ENCODE results near the gene CANT1.
A peak's percentile ranks its signal among the peaks of the same experiment; 100 is the strongest.

The CANT1 gene

DNA sequence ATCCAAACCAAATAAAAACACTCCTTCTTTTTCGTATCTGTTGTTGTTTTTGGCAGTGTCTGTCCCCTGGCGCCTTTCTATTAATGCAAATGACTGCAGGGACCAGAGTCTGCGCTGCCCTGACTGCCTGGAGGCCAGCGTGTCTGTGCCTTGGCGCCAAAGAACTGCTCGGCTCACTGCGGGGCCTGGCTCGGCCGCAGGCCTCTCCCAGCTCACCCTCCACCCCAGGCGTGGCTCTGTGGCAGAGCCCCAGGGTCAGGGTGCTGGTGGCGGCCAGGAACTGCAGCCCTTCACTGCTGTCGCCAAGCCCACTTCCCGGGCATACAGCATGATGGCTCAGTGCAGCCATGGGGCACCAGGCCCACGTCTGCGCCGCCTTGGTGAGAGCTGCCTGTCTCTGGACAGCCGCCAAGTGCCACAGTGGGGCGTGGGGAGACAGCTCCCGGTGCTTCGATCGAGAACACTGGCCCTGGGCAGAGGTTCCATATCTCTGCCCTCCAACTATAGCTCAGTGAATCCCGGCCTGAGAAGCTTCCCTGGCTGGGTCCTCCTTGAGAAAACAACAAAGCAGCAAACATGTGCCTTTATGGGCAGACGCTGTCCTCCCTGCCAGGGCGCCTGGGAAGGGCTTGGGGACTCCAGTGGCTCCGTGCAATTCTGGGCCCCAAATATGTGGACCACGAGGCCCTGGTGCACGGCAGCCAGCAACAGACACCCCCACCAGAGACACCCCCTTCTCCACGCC is 11.1 kb downstream of the CANT1 start:
- no peak overlapping the region for H3K4me3 Mint-ChIP-seq
- no peak for DNase-seq
- no peak for ATAC-seq
- H3K9me3 Mint-ChIP-seq, result no peaks in the 10 kb centered on the region
- H3K4me1 Mint-ChIP-seq, result peaks cover 24% of the 10 kb centered on the region
- H3K27ac Mint-ChIP-seq, result no peak overlapping the region
- no peaks in the 10 kb centered on the region for H3K27me3 Mint-ChIP-seq

GRCh38 chr17:78997881-78998280 is 11.7 kb downstream of the CANT1 start:
- Mint-ChIP-seq H3K27me3 (no peaks in the 10 kb centered on the region), H3K4me3 (no peak overlapping the region), H3K4me1 (peaks cover 28% of the 10 kb centered on the region), H3K9me3 (no peaks in the 10 kb centered on the region), H3K27ac (no peak overlapping the region)
- ATAC-seq (no peak), DNase-seq (no peak)

- H3K4me3 Mint-ChIP-seq, result no peak overlapping the region
- DNase-seq (no peak), ATAC-seq (no peak)
- no peaks in the 10 kb centered on the region for H3K9me3 Mint-ChIP-seq
- no peaks in the 10 kb centered on the region for H3K27me3 Mint-ChIP-seq
- H3K4me1 Mint-ChIP-seq, result peaks cover 29% of the 10 kb centered on the region
- no peak overlapping the region for H3K27ac Mint-ChIP-seq
Measured at GRCh38 chr17:78997231-78997741, 12.3 kb downstream of the CANT1 start.

GRCh38 chr17:78996781-78997201 is 12.8 kb downstream of the CANT1 start:
- Mint-ChIP-seq H3K9me3 (no peaks in the 10 kb centered on the region), H3K27me3 (no peaks in the 10 kb centered on the region), H3K4me3 (no peak overlapping the region), H3K4me1 (peaks cover 25% of the 10 kb centered on the region), H3K27ac (no peak overlapping the region)
- DNase-seq (no peak), ATAC-seq (no peak)

GRCh38 chr17:78995761-78996451 is 13.7 kb downstream of the CANT1 start:
- no peak for ATAC-seq
- H3K4me3 Mint-ChIP-seq, result no peak overlapping the region
- peak overlapping the region in 1 of 2 donors; percentile 19 for H3K27ac Mint-ChIP-seq
- no peaks in the 10 kb centered on the region for H3K9me3 Mint-ChIP-seq
- H3K27me3 Mint-ChIP-seq, result no peaks in the 10 kb centered on the region
- peaks cover 16% of the 10 kb centered on the region for H3K4me1 Mint-ChIP-seq
- no peak for DNase-seq

DNA sequence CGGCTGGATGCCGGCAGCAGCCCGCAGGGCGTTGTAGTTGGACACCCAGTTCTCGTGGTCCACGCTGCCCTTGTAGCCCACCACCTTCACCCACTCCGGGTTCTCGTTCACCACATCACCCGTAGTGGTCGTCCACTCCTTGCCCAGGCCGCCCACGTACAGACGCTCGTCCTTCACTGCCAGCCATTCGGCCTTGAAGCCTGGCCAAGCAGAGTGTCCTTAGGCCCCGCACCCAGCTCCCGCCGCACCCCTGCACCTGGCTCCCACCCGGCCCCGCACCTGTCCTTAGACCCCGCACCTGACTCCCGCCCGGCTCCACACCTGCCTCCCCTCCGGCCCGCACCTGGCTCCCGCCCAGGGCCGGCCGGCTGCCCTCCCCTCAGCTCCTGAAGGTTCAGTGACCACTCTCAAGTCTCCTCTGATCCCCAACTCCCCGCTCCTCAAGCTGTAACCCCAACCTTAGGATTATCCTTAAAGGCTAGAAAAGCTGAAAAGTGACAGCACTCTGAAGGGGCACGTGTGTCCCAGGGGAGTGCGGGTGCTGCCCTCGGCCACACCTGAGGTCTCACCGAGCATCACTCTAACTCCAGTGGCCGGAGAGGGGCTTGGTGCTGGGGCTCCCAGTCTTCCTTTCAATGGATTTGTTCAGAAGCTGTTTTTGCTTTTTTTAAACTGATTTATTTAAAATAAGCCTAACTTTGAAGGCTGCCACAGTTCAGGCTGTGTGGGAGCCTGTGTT is 14.4 kb downstream of the CANT1 start:
- no peak overlapping the region for H3K4me3 Mint-ChIP-seq
- H3K27me3 Mint-ChIP-seq, result no peaks in the 10 kb centered on the region
- no peak overlapping the region for H3K27ac Mint-ChIP-seq
- DNase-seq (no peak), ATAC-seq (peak; percentile 39)
- peaks cover 14% of the 10 kb centered on the region for H3K4me1 Mint-ChIP-seq
- no peaks in the 10 kb centered on the region for H3K9me3 Mint-ChIP-seq

DNA sequence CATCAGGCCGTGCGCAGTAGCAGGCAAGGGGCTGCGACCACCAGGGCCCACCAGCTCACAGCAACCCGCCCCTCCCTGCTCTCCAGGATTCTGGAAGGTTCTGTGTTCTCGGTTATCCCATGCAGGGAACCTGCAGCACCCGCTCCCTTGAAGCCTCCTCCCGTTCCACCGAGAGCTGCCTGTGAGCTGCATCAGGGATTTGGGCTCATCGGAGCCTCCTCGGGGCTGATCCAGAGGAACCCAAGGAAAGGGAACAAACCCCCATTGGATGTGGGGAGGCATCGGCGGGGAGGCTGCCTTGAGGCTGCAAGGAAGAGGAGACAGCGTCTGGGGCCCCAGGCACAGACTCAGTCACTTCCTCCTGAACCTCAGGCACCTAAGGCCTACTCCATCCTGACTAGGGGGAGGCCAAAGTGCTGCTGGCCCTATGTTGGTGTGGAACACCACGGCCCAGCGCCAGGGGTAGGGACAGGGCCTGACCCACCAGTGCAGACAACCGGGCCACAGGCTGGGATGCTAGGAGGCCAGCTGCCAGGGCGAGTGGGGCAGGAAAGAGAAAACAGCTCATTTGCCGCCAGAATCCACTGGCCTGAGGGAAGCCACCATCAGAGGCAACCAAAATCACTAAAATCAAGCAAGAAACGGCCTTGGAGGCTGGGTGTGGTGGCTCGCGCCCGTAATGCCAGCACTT is 15.4 kb downstream of the CANT1 start:
- DNase-seq (no peak), ATAC-seq (no peak)
- no peaks in the 10 kb centered on the region for H3K27me3 Mint-ChIP-seq
- peaks cover 14% of the 10 kb centered on the region for H3K4me1 Mint-ChIP-seq
- no peak overlapping the region for H3K4me3 Mint-ChIP-seq
- H3K27ac Mint-ChIP-seq, result no peak overlapping the region
- no peaks in the 10 kb centered on the region for H3K9me3 Mint-ChIP-seq

GRCh38 chr17:78993241-78993956 is 16.2 kb downstream of the CANT1 start:
- peak overlapping the region in 1 of 2 donors; percentile 34 for H3K27ac Mint-ChIP-seq
- ATAC-seq (peak; percentile 74), DNase-seq (peak; percentile 46 to 50)

DNA sequence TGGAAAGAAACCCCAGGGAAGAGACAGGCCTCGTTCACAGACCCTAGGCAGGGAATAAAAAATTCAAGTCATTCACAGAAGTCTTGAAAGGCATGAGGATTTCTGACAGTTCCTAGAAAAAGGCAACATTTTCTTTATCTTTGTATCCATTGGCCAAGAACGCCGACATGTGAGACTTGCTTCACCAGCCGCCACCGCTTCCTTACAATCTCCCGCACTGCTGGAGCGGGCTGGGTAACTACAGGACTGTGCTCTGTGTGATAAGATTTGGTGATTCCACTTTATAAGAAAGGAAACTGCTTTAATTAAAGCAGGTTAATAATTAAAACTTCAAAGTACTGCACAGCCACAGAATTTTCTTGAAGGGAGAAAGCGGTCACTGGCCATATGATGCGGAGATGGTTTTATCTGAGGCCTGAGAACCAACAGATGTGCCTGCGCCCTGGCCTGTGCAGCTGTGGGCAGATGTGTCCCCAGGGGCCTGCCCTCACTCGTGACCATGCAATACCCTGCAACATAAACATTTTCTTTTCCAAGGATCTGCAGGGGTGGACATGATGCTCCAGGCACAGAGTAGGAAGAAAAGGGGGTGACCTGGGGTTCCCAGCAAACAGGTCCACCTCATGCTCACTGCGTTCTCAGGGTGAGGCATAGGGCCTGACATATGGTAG is 16.9 kb downstream of the CANT1 start:
- Mint-ChIP-seq H3K27me3 (no peaks in the 10 kb centered on the region), H3K9me3 (no peaks in the 10 kb centered on the region), H3K4me1 (peaks cover 15% of the 10 kb centered on the region), H3K27ac (no peak overlapping the region), H3K4me3 (no peak overlapping the region)
- no peak for DNase-seq
- no peak for ATAC-seq

More at GRCh38 chr17:78993241-78993956, 16.2 kb downstream of the CANT1 start:
- Mint-ChIP-seq H3K9me3 (no peaks in the 10 kb centered on the region), H3K27me3 (no peaks in the 10 kb centered on the region), H3K4me3 (no peak overlapping the region), H3K4me1 (peaks cover 14% of the 10 kb centered on the region)

- DNase-seq, result no peak
- no peak for ATAC-seq
- Mint-ChIP-seq H3K27me3 (no peaks in the 10 kb centered on the region), H3K9me3 (no peaks in the 10 kb centered on the region), H3K27ac (peak overlapping the region in 1 of 2 donors; percentile 34), H3K4me3 (no peak overlapping the region), H3K4me1 (peaks cover 22% of the 10 kb centered on the region)
Measured at GRCh38 chr17:78991906-78992532, 17.5 kb downstream of the CANT1 start.

- no peak overlapping the region for H3K27ac Mint-ChIP-seq
- no peaks in the 10 kb centered on the region for H3K27me3 Mint-ChIP-seq
Measured at GRCh38 chr17:78991017-78991738, 18.4 kb downstream of the CANT1 start.

GRCh38 chr17:78990349-78991016 is 19.1 kb downstream of the CANT1 start:
- ATAC-seq, result no peak
- DNase-seq, result no peak
- peaks cover 35% of the 10 kb centered on the region for H3K4me1 Mint-ChIP-seq
- H3K4me3 Mint-ChIP-seq, result no peak overlapping the region
- H3K9me3 Mint-ChIP-seq, result no peaks in the 10 kb centered on the region
- no peaks in the 10 kb centered on the region for H3K27me3 Mint-ChIP-seq
- peak overlapping the region in 1 of 2 donors; percentile 95 for H3K27ac Mint-ChIP-seq

More at GRCh38 chr17:78991017-78991738, 18.4 kb downstream of the CANT1 start:
- ATAC-seq, result no peak
- Mint-ChIP-seq H3K4me3 (no peak overlapping the region), H3K4me1 (peaks cover 30% of the 10 kb centered on the region), H3K9me3 (no peaks in the 10 kb centered on the region)
- DNase-seq, result no peak

GRCh38 chr17:78988152-78988551 is 21.4 kb downstream of the CANT1 start:
- ATAC-seq, result no peak
- H3K27ac Mint-ChIP-seq, result no peak overlapping the region

More at GRCh38 chr17:78988152-78988551, 21.4 kb downstream of the CANT1 start:
- H3K9me3 Mint-ChIP-seq, result no peaks in the 10 kb centered on the region
- peaks cover 26% of the 10 kb centered on the region for H3K4me1 Mint-ChIP-seq
- H3K4me3 Mint-ChIP-seq, result no peak overlapping the region
- no peaks in the 10 kb centered on the region for H3K27me3 Mint-ChIP-seq
- DNase-seq, result no peak

All from stimulated activated naive CD8-positive, alpha-beta T cell treated with anti-CD3 and anti-CD28 coated beads, Interleukin-15, amount 100 ng/mL, for 72 hours (primary cell).